T follicular helper cell (primary cell): ENCODE data around the gene HMGCR.
"Not testable (repeated sequence)": the region's sequence is repeated elsewhere in the genome, so short reads cannot be mapped to it uniquely, and the experiment has no call there.

ENCODE experiments used
- DNase-seq: peaks from one replicate; pipeline ENCODE4 v3.0.0-alpha.2; 2020; ENCODE audit warnings: low read depth
- total RNA-seq, 2 experiments: gene quantifications; one replicate each; lab custom pipeline; 2026; lab: John Stamatoyannopoulos, UW

The HMGCR gene
- 101 to 211 reads per million in 2 experiments for total RNA-seq

DNA sequence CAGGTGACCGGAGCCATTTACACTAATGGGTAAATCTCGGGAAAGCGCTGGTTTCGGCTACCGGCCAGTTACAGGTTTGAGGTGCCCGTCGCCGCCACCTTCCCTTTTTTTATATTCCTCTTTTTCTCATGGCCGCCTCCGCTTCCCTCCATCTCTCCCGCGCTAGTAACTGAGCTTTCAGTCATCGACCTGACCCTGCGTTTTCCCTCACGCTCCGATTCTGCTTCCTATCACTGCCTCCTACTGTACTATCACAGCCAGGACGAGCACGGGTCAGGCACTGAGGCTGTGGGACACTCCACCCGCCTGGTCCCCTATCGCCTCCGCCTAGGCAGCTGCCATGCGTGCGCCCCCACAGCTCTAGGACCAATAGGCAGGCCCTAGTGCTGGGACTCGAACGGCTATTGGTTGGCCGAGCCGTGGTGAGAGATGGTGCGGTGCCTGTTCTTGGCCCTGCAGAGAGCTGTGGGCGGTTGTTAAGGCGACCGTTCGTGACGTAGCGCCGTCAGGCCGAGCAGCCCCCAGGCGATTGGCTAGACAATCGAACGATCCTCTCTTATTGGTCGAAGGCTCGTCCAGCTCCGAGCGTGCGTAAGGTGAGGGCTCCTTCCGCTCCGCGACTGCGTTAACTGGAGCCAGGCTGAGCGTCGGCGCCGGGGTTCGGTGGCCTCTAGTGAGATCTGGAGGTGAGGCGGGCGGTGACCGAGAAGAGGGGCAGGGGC, at the start of gene HMGCR:
HMGCR (plus strand) TSS at position 606 of the 722 bp plus-strand sequence. CDS start 5,386 bp downstream, outside the sequence.
- peak; percentile 94 for DNase-seq

DNA sequence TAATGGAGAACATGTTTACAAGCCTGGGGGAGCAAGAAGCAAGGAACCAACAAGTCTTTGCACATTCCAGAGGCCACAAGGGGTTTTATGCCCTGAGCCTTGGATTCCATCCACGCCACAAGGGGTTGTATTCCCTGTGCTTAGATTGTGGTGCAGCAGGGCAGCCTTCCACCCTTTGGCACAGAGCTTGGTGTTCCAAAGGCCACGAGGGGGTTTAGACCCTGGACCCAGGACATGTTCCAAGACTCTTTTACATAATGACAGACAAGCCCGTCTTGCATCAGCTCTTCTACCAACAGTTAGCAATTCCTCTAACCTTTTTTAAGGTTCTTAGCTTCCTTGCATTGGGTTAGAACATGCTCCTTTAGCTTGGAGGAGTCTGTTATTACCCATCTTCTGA, 45.2 kb upstream of the HMGCR start:
- DNase-seq: not testable (repeated sequence)

DNA sequence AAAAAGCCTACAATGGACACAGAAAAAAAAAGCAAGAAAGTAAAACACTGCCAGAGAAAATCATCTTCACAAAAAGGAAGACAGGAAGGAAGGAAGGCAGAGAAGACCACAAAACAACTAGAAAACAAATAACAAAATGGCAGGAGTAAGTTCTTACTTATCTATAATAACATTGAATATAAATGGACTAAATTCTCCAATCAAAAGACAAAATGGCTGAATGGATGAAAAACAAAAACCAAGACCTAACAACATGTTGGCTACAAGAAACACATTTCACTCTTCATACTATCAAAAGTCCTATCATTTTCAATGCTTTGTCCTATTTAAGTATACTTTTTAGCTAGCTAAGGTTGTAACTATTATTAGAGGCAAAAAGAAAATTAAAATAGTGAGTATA, 36.9 kb upstream of the HMGCR start:
- no peak for DNase-seq

DNA sequence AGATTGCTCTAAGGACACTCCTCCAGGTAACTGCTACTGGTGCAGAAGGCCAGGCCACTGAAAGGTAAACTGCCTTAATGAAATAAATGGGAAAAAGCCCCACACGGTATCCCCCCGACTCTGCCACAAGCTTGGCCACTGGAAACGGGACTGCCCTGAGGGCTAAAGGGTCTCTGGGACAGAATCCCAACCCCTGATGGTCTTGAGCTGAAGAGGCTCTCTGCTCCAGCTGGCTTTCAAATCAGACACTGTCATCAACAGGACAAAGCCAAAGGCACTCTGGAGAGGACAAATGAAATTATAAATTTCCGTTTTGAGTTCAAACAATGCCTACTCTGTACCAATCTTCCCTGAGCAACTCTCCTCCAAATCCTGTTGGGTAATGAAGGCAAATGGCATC, 33.6 kb upstream of the HMGCR start:
- no peak for DNase-seq

DNA sequence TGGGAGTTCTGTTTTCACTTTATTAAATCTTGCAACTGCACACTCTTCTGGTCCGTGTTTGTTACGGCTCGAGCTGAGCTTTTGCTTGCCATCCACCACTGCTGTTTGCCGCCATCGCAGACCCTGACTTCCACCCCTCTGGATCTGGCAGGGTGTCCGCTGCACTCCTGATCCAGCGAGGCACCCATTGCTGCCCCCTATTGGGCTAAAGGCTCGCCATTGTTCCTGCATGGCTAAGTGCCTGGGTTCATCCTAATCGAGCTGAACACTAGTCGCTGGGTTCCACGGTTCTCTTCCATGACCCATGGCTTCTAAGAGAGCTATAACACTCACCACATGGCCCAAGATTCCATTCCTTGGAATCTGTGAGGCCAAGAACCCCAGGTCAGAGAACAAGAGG, 32.5 kb upstream of the HMGCR start:
- not testable (repeated sequence) for DNase-seq

DNA sequence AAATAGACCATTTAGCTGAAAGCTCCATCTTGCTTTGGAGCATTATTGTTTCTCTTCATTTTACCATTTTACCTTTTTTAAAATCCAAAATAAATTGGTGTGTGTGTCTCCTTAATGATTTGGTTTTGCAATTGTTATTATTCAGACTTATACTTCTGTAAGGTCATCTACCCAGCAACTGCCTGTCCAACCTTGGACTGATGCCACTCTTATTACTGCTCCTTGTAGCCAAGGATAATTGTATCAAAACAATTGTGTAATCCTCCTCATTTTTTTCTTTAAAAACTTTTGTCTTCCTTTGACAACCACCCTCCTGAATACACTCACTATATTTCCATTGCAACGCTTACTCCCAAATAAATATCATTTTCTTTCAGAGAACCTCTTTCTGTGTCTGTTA, 30.3 kb upstream of the HMGCR start:
- no peak for DNase-seq

DNA sequence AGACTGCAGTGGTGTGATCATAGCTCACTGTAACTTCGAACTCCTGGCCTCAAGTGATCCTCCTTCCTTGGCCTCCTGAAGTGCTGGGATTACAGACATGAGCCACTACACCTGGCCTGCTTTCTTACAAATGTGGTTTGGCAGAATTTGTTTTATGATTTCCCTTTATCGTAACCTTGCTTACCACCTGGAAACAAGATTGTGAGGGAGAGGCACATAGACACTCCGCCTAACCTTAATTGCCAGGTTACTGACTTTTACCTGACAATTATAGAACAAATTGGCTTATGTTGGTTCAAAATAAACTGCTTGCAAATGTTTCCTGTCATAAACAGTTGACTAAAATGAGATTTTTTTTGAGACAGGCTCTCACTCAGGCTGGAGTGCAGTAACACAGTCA, 26.8 kb upstream of the HMGCR start:
- DNase-seq: no peak

DNA sequence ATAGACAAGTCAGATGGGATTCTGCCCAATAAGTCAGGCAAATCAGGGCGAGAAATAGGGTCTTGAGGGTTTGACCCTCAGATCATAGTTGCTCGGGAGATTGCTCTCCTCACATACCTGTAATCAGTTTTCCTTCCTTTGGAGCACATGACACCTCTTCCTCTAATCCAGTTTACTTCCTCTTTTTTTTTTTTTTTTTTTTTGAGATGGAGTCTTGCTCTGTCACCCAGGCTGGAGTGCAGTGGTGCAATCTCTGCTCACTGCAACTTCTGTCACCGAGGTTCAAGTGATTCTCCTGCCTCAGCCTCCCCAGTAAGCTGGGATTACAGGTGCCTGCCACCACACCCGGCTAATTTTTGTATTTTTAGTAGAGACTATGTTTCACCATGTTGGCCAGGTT, 17.9 kb upstream of the HMGCR start:
- not testable (repeated sequence) for DNase-seq

DNA sequence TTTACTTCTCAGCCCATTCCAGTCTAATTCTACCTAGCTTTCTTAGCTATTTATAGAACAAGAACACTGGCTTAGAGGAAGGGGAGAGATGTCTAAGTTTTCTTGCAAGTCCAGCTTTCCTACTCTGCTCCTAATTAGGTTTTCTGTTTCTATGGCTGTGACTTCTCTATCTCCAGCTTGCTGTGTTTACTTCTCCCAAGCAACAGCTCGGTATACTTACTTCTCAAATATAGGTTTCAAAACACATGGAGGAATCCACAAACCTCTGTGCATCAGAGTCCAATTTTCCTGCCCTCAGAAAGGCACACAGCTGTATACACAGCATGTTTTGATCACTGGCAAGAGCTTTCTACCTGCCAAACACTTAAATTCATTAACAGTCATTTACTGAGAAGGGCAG, 17.4 kb upstream of the HMGCR start:
- no peak for DNase-seq

DNA sequence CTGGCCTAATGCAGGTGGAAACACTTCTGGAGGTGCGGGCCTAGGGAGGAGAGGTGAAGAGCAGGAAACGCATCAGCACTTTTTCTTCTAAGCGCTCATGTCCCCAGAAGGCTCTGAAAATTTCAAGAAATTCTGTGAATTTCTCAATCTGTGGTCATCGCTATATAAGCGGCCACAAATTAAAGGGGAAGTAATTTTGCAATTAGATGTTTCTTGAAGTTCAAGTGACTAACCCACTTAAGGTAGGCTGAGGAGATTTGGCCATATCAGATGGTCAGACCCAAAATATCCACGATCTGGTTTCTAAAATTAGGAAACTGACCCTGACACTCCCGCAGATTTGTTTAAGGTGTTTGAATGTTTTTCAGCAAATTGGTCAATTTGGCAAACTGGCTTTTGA, 16.6 kb upstream of the HMGCR start:
- no peak for DNase-seq

DNA sequence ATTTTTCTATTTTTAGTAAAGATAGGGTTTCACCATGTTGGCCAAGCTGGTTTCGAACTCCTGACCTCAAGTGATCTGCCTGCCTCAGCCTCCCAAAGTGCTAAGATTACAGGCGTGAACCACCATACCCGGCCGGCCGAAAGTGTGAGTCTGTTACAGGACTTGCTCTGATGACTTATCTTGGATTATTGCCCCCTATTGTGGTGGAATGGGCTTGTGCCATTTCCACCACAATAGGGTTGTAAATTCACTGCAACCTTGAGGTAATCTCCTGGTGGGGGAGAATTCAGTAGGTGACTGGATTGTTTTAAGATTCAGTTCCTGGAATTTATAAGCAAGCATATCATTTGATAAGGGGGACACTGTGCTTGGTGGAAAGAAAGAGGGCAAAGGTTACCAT, 15.0 kb upstream of the HMGCR start:
- no peak for DNase-seq

DNA sequence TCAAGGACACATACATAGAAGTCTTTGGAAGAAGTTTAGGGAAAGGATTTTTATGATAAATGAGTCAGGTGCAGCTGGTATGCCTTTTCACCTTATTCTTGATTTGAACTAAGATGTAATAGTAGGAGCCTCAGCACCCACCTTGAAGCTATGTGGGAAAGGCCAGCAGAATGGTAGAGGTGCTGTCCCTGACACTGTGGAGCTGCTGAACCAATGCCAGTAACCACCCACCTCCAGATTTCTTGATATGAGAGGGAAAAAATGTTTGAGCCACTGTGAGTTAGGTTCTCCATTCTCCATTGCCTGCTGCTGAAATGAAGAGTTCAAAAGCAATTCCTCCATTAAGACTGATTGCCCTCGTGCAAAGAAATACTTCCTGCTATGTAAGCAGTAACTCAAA, 12.2 kb upstream of the HMGCR start:
- no peak for DNase-seq

DNA sequence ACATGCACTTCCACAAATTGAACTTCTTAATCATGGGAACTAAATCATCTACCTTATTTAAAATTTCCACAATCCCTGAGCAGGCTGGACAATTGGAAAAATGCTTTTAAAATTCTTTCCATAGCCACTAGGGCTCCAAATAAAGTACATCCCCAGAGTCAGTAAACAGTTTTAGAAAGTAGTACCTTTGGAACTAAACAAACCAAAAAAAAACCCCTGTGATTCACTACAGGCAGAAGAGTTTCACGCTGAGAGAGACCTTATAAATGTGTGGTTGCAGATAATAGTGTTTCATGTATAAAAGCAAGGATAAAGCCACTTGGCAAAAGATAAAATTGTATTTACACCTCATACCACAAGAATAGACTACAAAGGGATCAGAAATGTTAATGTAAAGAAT, 11.8 kb upstream of the HMGCR start:
- DNase-seq: no peak

DNA sequence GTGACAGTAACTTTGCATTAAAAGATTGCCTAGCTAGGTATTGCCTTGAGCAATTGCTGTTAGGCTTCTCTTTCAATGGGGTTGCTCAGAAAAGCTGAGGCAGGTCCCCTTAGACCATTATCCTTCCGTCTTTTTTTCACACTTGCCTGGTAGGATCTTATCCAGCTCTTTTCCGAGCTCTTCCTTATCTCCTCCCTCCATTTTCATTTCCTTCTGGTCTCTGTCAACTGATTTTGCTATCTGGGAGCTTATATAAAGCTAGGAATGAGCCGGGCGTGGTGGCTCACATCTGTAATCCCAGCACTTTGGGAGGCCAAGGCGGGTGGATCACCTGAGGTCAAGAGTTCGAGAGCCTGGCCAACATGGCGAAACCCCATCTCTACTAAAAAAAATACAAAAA, 6.6 kb upstream of the HMGCR start:
- no peak for DNase-seq

DNA sequence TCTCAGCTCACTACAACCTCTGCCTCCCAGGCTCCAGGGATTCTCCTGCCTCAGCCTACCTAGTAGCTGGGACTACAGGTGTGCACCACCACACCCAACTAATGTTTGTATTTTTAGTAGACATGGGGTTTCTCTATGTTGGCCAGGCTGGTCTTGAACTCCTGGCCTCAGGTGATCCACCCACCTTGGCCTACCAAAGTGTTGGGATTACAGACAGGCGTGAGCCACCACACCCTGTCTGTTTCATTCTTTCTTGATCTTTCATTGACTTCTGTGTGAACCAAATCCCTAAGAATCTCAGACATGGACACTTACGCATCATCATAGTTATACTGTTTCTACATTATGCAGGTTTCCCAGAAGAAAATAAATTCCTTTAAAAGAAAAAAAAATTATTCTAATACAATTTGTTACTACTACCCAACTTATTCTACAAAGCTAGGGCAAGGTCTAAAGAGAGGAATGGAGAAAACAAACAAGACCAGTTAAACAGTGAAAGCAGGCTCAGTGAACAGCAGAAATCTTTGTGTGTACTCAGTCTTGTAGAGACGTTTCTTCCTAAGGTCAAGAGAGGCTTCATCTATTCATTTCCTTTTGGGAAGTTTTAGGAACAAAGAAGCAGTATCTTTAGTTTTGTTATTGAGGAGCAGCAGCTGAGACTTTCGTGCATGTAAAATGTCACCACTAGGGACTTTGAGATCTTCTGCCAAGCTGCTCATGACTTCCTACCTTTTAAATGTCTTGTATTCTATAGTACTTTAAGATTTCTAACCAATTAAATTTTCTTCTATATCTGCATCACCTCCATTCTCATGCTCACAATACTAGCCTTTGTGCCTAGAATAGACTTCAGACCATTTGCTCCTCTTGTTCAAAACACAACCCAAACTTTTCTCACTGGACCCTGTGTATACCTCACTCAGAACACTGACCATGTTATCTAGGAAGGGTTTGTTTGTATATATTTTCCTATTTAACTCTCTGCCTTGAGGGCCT, 5.6 kb upstream of the HMGCR start:
- DNase-seq: no peak

DNA sequence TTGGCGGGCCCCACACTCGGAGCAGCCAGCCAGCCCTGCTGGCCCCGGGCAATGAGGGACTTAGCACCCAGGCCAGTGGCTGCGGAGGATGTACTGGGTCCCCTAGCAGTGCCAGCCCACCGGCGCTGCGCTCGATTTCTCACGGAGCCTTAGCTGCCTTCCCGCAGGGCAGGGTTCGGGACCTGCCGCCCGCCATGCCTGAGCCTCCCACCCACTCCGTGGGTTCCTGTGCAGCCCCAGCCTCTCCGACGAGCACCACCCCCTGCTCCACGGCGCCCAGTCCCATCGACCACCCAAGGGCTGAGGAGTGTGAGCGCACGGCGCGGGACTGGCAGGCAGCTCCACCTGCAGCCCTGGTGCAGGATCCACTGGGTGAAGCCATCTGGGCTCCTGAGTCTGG, 3.3 kb upstream of the HMGCR start:
- not testable (repeated sequence) for DNase-seq

DNA sequence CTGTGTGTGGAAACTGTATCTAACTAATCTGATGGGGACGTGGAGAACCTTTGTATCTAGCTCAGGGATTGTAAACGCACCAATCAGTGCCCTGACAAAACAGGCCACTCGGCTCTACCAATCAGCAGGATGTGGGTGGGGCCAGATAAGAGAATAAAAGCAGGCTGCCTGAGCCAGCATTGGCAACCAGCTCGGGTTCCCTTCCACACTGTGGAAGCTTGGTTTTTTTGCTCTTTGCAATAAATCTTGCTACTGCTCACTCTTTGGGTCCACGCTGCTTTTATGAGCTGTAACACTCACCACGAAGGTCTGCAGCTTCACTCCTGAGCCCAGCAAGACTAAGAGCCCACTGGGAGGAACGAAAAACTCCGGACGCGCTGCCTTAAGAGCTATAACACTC, 2.6 kb upstream of the HMGCR start:
- not testable (repeated sequence) for DNase-seq

DNA sequence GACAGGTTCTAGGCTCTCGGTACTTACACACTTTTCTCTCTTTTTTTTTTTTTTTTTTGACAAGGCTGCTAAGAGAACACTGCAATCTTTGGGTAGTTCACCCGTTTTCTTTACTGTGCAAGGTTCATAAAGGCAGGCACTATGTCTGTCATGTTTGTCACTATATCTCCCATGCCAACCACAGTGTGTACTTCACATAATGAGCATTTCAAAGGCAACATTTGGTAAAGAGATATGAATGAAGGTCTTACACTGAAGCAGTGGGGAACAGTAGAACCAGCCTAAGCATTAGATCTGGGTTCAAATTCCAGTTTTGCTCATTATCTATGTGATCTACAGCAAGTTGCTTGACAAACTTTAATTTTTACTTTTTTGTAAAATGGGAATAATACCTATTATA, 1.5 kb upstream of the HMGCR start:
- DNase-seq: no peak

DNA sequence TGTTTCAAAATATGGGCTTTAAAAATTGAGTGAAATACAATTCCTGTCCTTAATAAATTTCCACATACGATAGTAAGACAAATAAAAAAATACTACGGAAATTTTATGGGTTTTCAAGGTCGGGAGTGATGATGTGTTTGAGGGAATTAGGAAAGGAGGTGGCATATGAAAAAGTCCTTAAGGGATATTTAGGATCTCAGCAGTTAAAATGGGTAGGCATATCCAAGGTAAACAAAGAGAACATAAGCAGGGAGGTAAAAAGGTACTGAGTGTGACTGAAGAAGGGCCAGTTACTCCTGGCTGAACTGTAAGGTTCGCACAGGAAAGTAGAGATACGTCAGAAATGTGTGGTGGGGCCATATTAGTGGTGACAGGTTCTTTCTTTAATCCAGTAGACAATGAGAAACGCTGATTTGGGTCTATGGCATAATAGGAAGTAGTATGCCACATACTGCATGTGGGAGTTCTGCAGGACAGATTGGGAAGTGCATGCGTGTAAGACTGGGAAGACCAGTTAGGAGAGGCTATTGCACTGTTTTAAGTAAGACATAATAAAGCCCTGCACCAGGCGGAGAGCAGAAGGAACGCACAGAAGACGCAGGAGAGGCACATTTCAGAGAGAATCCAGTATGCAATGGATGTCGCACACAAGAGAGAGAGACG, 937 bp upstream of the HMGCR start:
- no peak for DNase-seq

DNA sequence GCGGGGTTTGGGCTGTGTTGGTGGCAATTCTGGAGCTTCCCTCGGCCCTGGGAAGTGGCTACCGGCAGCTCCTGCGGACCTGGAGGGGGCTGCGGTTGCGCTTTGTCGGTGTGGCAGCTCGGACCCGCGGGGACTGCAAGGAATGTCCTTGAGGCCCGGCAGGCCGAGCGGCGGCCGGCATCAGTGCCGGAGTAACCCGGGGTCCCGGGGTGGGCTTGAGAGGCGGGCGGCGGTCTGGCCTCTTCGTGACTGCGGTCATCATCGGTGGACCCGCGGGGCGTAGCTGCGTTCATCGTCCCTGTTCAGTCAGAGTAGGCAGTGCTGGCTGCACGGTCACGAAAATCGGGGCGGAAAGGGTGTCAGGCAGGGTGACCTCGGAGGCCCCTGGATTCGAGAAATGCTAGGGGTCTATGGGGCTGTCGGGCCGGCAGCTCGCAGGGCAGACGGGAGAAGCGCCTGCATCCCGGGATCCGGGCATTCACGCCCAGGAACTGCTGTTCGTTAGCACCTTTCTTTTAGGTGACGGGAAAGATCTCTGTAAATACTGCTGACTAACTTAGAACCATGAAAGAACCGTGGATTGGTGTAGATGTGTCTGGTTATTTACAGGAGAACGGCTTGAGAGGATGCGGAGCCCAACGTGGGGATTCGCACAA, 474 bp downstream of the HMGCR start:
- no peak for DNase-seq

DNA sequence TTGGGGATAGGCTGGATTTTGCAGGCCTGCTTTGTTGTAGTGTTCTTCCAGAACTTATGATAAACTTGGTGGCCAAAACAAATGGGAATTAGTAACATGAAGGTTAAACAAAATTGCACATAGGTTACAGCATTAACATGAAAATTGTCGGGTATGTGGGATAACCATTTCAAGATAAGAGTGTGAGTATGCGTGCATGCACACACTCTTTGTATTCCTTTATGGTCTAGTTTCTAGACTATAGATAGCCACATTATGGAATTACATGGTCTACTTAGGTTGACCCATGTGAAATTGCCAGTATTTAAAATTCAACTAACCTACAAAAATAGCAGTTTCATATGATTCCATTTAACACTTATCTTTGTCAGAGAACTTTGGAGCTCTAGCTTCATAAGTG, 1.4 kb downstream of the HMGCR start:
- no peak for DNase-seq
